CD14-positive monocyte (primary cell): ENCODE data around the gene SMIM38. TPM values are rescaled to one million over a fixed set of nuclear protein-coding genes. Genes with fewer than 3 reads are reported as not detected.

Source experiments
- DNase-seq, 3 donors: peaks; one replicate each; pipeline ENCODE4 v3.0.0-alpha.2; 2011 to 2022
- H2AFZ ChIP-seq: 2 replicates; pipeline ENCODE4 v1.6.0; 2012; ENCODE audit warnings: mild to moderate bottlenecking, low read depth, low read length, inconsistent platforms; ENCODE audit not compliant: insufficient read depth, poor library complexity, severe bottlenecking
- H3K27ac ChIP-seq, 2 donors: 1 replicate in 1 of 2; 2 replicates in 1 of 2; pipeline ENCODE4 v1.5.1; 2012 to 2013; ENCODE audit warnings: low read length in 2 of 2, control low read depth in 1 of 2, inconsistent platforms in 1 of 2, low read depth in 1 of 2, mild to moderate bottlenecking in 1 of 2
- H3K27me3 ChIP-seq, 2 donors: one replicate each; pipeline versions ENCODE4 v1.6.0 to v1.6.1; 2011 to 2013; ENCODE audit warnings: low read length in 2 of 2; ENCODE audit not compliant: control insufficient read depth in 2 of 2, insufficient read depth in 2 of 2
- H3K36me3 ChIP-seq, 2 donors: replicated peaks in 1 of 2; 1 replicate in 1 of 2; 2 replicates in 1 of 2; pipeline versions ENCODE4 v1.5.1 to v1.6.1; 2012 to 2013; ENCODE audit warnings: low read length in 2 of 2, control low read depth in 1 of 2, inconsistent platforms in 1 of 2, mild to moderate bottlenecking in 1 of 2; ENCODE audit not compliant: insufficient read depth in 2 of 2, control insufficient read depth in 1 of 2
- H3K4me1 ChIP-seq, 2 donors: 1 replicate in 1 of 2; 2 replicates in 1 of 2; pipeline versions ENCODE4 v1.5.1 to v1.6.1; 2012 to 2013; ENCODE audit warnings: low read length in 2 of 2, control low read depth in 1 of 2, inconsistent platforms in 1 of 2, mild to moderate bottlenecking in 1 of 2, moderate library complexity in 1 of 2; ENCODE audit not compliant: insufficient read depth in 2 of 2, control insufficient read depth in 1 of 2
- H3K4me2 ChIP-seq: replicated peaks from 2 replicates; pipeline ENCODE3; 2012; ENCODE audit warnings: low read length, moderate library complexity, mild to moderate bottlenecking; ENCODE audit not compliant: poor library complexity, severe bottlenecking; ENCODE audit errors: extremely low read depth
- H3K4me3 ChIP-seq, 3 experiments: fragments of 200-600 bp in 1 of 3; sonication (generic) in 1 of 3; replicated peaks in 1 of 3; 1 replicate in 2 of 3; 2 replicates in 1 of 3; pipeline ENCODE4 v1.5.1; 2011 to 2013; ENCODE audit warnings: low read length in 3 of 3, mild to moderate bottlenecking in 3 of 3, control low read depth in 2 of 3, low read depth in 2 of 3, inconsistent platforms in 1 of 3, moderate library complexity in 1 of 3
- H3K79me2 ChIP-seq: 2 replicates; pipeline ENCODE4 v1.6.0; 2012; ENCODE audit warnings: mild to moderate bottlenecking, control low read depth, inconsistent platforms, low read length, moderate library complexity; ENCODE audit not compliant: insufficient read depth
- H3K9ac ChIP-seq: 2 replicates; pipeline ENCODE4 v1.6.0; 2017; ENCODE audit warnings: low read length, mild to moderate bottlenecking; ENCODE audit not compliant: insufficient read depth, poor library complexity, severe bottlenecking
- H3K9me3 ChIP-seq, 2 donors: replicated peaks in 1 of 2; 1 replicate in 1 of 2; 2 replicates in 1 of 2; pipeline versions ENCODE4 v1.5.1 to v1.6.1; 2012 to 2013; ENCODE audit warnings: low read length in 2 of 2, control low read depth in 1 of 2; ENCODE audit not compliant: control insufficient read depth in 1 of 2, insufficient read depth in 1 of 2
- H4K20me1 ChIP-seq: 2 replicates; pipeline ENCODE4 v1.6.0; 2012; ENCODE audit warnings: mild to moderate bottlenecking, low read length, control low read depth, moderate library complexity; ENCODE audit not compliant: insufficient read depth
- H3K27ac Mint-ChIP-seq, 7 donors: one replicate each; pipeline ENCODE4 v1.8.0; 2020; ENCODE audit warnings: mild to moderate bottlenecking in 7 of 7, mixed read lengths in 7 of 7, moderate library complexity in 6 of 7, inconsistent platforms in 2 of 7
- H3K27me3 Mint-ChIP-seq, 3 donors: one replicate each; pipeline ENCODE4 v1.8.0; 2021 to 2022; ENCODE audit warnings: low read depth in 3 of 3, mild to moderate bottlenecking in 3 of 3, mixed read lengths in 3 of 3, moderate library complexity in 3 of 3, inconsistent platforms in 1 of 3
- H3K36me3 Mint-ChIP-seq, 2 donors: one replicate each; pipeline ENCODE4 v1.8.0; 2020; ENCODE audit warnings: mixed read lengths in 2 of 2, inconsistent platforms in 1 of 2, mild to moderate bottlenecking in 1 of 2
- H3K4me1 Mint-ChIP-seq: one replicate; pipeline ENCODE4 v1.8.0; 2020; ENCODE audit warnings: mild to moderate bottlenecking, mixed read lengths
- H3K4me3 Mint-ChIP-seq, 2 donors: one replicate each; pipeline ENCODE4 v1.8.0; 2020; ENCODE audit warnings: mild to moderate bottlenecking in 2 of 2, mixed read lengths in 2 of 2, moderate library complexity in 1 of 2
- H3K9me3 Mint-ChIP-seq, 7 donors: one replicate each; pipeline ENCODE4 v1.8.0; 2020 to 2022; ENCODE audit warnings: mixed read lengths in 7 of 7, mild to moderate bottlenecking in 6 of 7, moderate library complexity in 6 of 7, inconsistent platforms in 2 of 7
- CTCF ChIP-seq: fragments of 200-600 bp; IDR thresholded peaks from one replicate; pipeline ENCODE4 v1.8.0; 2022; ENCODE audit warnings: antibody characterized with exemption, mild to moderate bottlenecking
- WGBS: methylation state at CpG from one replicate; pipeline ENCODE4 v1.1.5; 2013; ENCODE audit warnings: missing lambda C conversion rate; ENCODE audit not compliant: insufficient coverage; 5-methylcytosine and 5-hydroxymethylcytosine counted together
- intact Hi-C, 2 donors: fragments of 100-400 bp; cut with micrococcal nuclease; formaldehyde crosslinking; loops; one replicate each; pipeline versions ENCODE4 v1.15.0 to v1.15.1; 2023
- polyA plus RNA-seq, 3 donors: library from polyadenylated mRNA; depleted of rRNA in 1 of 3; unstranded in 2 of 3; stranded (reverse) in 1 of 3; fragments of 300-500 nt in 2 of 3; fragments of >200 nt in 1 of 3; fragmentation: Illumina TruSeq in 2 of 3; gene quantifications; 1 replicate in 2 of 3; 2 replicates in 1 of 3; pipeline ENCODE4 v1.2.3, GENCODE V29; 2012 to 2021

Gene SMIM38
- polyA plus RNA-seq, 3 donors, result 0.05 TPM; not detected in 2

- intact Hi-C loops, result no loop called here
- Histone ChIP-seq H3K9ac (no peak overlapping the region), H2AFZ (no peak overlapping the region), H3K9me3 (peaks cover 0 to 8% of the 10 kb centered on the region in 2 donors), H3K4me1 (peaks cover 7 to 9% of the 10 kb centered on the region in 2 donors), H3K27me3 (peaks cover 0 to 3% of the 10 kb centered on the region in 2 donors), H3K4me3 (no peak overlapping the region), H3K79me2 (no peaks in the 10 kb centered on the region), H4K20me1 (no peaks in the 10 kb centered on the region), H3K36me3 (no peaks in the 10 kb centered on the region), H3K27ac (no peak overlapping the region), H3K4me2 (no peak overlapping the region)
- no peaks in the 10 kb centered on the region for H3K36me3 Mint-ChIP-seq
- no peak for DNase-seq
- H3K27me3 Mint-ChIP-seq, result peaks cover 5 to 20% (median 17%) of the 10 kb centered on the region in 3 donors
- peaks cover 5 to 14% (median 9%) of the 10 kb centered on the region in 7 donors for H3K9me3 Mint-ChIP-seq
- H3K4me3 Mint-ChIP-seq, result no peak overlapping the region
- peaks cover 6% of the 10 kb centered on the region for H3K4me1 Mint-ChIP-seq
- no peak for TF ChIP-seq CTCF
- no peak overlapping the region for H3K27ac Mint-ChIP-seq
These were observed 6.8 kb downstream of the SMIM38 start for GRCh38 chr11:69162505-69162904.

GRCh38 chr11:69163842-69164241 is 8.1 kb downstream of the SMIM38 start:
- H3K36me3 ChIP-seq, result no peaks in the 10 kb centered on the region
- H3K4me2 ChIP-seq, result no peak overlapping the region
- H3K79me2 ChIP-seq, result no peaks in the 10 kb centered on the region
- Mint-ChIP-seq H3K36me3 (no peaks in the 10 kb centered on the region), H3K4me3 (no peak overlapping the region), H3K27me3 (peaks cover 1 to 15% (median 11%) of the 10 kb centered on the region in 3 donors), H3K4me1 (peaks cover 6% of the 10 kb centered on the region), H3K9me3 (peaks cover 5 to 14% (median 9%) of the 10 kb centered on the region in 7 donors), H3K27ac (no peak overlapping the region)
- H3K27ac ChIP-seq, result no peak overlapping the region
- no CpG with 5 or more reads among the region's 1 CpG for WGBS
- H3K4me1 ChIP-seq, result peaks cover 7 to 9% of the 10 kb centered on the region in 2 donors
- no peak overlapping the region for H2AFZ ChIP-seq
- H3K27me3 ChIP-seq, result no peaks in the 10 kb centered on the region
- H3K9me3 ChIP-seq, result peaks cover 0 to 8% of the 10 kb centered on the region in 2 donors
- H3K4me3 ChIP-seq, result no peak overlapping the region
- no peak overlapping the region for H3K9ac ChIP-seq
- intact Hi-C loops, result no loop called here
- H4K20me1 ChIP-seq, result no peaks in the 10 kb centered on the region
- DNase-seq, result no peak
- TF ChIP-seq CTCF, result no peak
